HG03175 (cell line): ENCODE data around the gene PLEKHG4B.
"Not testable (repeated sequence)": the region's sequence is repeated elsewhere in the genome, so short reads cannot be mapped to it uniquely, and the experiment has no call there.

Experiments
- ATAC-seq: cut with Tn5 transposase; IDR thresholded peaks from one replicate; pipeline ENCODE4 v1.9.1; 2021; ENCODE audit warnings: mild to moderate bottlenecking, moderate library complexity; ENCODE audit not compliant: unreplicated experiment

PLEKHG4B gene

DNA sequence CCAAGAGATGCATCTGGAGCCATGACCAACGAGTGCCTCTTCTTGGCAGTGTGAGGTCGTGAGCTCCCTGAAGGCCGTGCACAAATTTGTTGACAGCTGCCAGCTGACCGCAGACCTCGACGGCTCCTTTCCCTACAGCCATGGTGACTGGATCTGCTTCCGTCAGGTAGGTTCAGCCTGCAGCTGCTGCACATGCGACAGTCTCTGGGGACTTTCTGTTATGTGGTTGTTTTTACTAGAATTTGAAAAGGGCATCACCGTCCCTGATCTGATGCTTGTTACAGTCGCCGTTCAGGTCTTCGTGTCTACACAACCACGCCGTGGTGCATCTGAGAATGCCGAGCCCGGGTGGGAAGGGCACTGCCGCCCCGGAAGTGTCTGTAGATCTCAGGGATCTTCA is 62.9 kb downstream of the PLEKHG4B start:
- ATAC-seq = no peak

DNA sequence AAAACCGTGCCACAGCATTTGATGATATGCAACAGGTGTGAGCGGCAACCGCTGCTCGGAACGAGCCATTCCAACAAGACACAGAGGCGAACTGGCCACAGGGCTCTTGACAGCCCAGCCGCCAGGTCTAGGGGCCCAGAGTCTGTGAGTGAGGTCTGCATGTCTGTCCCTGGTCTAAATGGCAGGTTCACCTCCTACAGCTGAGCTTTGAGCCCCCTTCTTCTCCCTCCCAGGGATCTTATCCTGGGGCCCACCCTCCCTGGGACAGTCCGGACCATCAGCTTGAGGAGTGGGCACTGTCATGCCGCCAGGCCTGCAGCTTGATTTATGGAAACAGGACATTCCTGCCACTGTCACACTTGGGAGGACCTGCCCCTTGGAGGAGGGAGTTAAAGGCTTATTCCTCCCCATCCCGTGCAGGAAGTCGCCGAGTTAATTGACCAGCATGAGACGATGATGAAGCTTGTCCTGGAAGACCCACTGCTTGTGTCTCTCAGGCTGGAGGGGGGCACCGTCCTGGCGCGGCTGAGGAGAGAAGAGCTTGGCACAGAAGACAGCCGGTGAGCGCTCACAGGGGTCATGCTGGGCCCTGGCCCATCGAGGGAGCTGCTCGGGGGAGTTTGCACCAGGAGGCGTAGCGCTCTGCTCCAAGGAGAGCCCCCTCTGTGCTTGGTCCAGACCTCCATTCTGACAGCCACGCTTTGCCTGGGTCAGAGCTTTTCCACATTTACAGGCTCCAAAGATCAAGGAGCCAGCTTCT is 63.9 kb downstream of the PLEKHG4B start:
- ATAC-seq = no peak

DNA sequence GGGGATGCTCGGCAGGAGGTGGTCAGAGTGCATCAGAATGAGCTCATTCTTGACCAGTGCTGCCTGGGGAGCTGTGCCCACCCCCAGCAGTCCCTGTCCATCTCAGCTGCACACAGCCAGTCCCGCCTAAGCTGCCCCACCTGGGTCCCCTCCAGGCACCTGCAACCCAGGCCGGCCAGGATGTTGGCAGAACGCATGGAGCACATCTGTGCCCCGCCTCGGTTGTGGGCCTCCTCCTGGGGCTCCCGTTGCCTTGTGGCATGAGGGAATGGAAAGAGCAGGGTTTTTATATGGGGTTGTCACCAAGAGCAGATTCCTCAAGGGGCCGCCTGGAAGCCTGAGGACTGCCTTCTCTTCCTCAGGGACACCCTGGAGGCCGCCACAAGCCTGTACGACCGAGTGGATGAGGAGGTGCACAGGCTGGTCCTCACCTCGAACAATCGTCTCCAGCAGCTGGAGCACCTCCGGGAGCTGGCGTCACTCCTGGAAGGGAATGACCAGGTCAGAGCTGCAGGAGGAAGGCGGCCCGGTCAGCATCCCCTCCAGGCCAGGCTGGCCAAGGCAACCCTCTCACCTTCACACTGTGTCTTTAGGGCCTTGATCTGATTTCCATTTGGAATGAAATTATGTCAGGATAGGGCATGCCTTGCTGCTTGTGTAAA is 64.6 kb downstream of the PLEKHG4B start:
- ATAC-seq = no peak

DNA sequence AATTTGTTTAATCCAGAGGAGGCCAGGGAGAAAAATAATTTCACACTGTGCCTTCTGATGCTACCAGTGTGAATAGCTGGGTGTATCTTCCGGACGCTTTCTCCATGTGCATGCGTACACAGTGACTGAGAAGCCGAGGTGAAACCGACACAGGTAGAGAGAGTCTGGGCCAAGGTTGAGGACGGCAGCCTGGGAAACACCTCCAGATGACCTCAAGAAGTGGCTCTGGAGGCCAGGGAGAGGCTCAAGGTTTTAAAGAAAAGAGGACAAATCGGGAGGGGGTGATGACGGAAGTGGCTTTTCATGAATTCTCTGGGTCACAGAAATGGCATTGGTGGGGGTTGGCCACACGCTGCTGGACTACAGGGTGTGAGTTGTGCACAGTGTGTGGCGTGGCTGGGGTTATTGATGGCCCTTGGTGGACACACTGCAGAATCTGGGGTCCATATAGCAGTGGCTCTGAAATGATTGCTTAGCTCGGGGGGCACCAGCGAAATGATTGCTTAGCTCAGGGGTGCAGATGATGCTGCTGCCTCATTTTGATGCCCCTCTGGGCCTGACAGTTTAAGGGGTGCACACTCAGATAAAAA is 65.3 kb downstream of the PLEKHG4B start:
- no peak for ATAC-seq

DNA sequence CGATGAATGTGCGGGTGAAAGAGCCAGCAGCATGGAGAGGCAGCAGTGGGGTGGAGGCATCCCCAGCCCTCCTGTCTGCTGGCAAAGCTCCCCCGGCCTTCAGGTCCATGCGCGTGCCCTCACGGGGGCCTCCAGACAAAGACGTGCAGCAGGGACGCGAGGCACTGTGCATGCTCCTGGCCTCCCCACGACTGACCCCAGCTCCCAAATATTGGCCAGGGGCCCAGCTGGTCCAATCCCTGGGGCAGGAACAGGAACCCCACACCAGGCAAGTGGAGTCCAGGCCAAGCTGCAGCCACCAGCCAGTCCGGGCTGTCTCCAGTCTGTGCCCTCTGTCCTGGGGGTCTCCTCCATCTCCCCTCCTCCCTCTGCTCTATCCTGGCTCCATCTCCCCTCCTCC is 65.8 kb downstream of the PLEKHG4B start:
- ATAC-seq = no peak

DNA sequence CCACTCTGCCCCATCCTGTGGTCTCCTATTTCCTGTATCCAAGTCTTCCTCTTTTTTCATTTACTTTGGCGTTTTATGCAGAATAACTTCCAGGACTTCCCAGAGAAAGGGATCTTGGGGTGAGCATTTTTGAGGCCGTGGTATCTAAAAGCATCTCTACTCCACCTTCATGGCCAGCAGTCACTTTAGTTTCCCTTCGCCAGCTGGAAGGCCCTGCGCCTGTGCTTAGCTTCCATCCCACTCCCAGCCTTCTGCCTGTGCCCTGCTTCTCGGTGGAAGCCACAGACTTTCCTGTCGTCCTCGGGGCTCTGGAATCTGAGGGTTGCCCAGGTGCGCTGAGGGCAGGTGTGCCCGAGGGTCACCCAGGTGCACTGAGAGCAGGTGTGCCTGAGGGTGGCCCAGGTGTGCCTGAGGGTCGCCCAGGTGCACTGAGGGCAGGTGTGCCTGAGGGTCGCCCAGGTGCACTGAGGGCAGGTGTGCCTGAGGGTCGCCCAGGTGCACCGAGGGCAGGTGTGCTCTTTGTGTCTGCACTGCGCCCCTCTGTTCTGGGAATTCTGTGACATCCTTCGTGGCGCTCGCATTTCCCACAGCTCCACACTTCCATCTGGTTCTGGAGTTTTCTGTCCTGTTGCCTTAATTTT is 67.0 kb downstream of the PLEKHG4B start:
- no peak for ATAC-seq

DNA sequence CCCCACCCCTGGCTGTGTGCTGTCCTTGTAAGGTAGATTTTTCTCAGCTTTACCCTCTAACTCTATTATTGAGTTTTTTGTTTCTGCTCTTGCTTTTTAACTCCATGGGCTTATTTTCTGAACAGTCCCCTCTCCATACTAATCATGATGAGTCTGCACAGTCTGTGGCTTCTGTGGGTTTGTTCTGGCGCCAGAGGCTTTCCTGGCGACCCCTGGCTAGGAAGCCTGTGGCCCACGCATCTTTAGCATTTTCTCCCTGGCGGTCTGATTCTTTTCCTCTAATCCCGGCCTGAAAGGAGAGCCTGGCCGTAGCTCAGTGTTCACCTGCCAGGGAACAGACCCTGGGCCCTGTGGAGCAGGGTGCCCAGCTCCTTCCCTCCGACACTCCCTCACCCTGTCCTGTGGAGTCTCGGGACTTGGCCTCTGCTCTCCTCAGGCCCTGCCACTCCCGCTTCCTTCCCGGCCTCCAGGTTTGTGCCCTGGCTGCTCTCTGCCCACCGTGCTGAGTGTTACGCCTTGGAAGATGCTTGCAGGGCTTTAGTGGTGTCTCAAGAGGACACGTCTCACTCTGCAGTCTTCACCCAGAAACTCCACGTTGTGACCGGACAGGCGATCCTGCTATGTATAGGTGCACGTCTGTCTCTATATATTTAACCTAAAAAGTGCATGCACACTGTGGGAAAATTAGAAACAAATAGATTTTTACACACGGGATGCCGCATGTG is 67.6 kb downstream of the PLEKHG4B start:
- no peak for ATAC-seq

DNA sequence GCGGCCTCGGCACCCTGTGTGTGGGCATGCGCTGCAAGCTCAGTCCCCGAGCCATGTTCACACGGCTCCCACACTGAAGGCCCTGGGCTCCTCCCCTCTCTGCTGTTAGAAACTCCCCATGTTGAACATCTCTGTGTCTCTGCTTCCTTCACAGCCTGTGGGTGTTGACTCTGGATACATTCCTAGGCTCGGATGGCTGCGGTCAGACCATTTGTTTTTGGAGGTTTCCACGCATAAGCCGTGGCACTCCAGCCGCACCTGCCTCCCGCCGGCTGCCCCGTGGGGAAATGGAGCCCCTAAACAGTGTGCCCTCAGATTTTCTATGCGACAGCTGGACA is 68.2 kb downstream of the PLEKHG4B start:
- ATAC-seq = no peak

DNA sequence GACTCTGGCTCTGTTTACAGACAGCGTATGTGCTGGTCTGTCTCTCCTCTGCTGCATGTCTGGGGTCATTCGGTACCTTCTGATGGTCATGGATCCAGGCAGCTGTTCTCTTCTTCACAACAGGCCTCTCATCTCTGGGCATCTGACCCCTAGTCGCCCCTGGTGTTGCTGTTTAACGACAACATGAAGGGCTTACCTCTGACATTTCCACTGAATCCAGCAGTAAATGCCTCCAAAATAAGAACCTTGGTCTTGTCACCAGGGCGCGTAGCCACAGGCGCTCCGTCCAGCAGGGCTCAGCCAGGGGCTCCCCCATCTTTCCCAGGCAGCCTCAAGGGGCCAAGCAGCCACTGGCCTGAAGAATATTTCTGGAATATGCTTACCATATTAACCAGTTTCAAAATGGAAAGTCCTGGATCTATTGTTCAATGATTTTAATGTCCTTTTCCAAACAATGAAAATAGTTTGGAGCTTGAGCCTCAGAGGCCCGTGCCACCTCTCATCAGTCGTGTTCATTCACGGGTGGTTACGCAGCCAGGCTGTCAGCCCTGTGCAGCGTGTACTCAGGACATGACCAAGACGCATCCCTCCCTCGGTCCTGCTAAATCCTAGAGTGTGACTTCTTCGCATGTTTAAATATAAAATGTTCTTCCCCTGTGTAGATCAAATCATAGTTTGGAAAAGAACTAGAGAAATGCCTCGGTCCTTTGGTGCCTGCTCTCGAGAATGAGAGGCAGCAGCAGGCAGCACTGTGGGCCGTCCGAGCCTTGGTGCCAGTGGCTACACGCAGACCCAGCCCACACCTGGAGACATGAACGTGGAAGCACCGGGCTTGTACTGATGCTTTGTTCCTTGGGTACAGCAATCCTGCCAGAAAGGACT is 69.2 kb downstream of the PLEKHG4B start:
- no peak for ATAC-seq

DNA sequence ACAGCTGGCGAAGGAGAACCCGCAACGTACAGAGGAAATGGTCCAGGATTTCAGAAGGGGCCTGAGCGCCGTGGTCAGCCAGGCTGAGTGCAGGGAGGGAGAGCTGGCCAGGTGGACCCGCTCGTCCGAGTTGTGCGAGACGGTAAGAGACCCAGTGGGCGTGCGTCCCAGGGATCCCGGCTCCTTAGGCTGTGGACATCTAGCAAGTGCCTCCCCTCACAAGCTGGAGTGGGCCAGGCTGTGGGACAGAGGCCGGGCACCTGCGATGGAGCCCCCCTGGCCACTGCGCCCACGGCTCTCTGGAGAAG is 69.8 kb downstream of the PLEKHG4B start:
- ATAC-seq = no peak

DNA sequence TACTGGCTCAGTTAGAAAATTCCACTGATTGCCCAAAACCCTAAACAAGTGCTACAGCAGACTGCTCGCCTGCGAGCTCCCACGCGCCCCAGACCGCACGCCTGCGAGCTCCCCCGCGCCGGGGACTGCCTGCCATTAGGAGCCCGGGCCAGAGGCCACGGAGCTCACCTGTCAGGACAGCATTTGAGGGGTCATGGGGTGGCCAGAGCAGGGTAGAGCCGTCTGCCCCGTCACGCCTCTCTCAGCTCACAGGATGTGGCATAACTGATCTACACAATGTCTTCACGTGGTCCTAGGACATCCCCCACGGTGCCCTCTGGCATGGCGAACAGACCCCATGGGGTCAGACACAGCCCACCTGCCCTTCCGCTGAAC is 70.2 kb downstream of the PLEKHG4B start:
- ATAC-seq = no peak

DNA sequence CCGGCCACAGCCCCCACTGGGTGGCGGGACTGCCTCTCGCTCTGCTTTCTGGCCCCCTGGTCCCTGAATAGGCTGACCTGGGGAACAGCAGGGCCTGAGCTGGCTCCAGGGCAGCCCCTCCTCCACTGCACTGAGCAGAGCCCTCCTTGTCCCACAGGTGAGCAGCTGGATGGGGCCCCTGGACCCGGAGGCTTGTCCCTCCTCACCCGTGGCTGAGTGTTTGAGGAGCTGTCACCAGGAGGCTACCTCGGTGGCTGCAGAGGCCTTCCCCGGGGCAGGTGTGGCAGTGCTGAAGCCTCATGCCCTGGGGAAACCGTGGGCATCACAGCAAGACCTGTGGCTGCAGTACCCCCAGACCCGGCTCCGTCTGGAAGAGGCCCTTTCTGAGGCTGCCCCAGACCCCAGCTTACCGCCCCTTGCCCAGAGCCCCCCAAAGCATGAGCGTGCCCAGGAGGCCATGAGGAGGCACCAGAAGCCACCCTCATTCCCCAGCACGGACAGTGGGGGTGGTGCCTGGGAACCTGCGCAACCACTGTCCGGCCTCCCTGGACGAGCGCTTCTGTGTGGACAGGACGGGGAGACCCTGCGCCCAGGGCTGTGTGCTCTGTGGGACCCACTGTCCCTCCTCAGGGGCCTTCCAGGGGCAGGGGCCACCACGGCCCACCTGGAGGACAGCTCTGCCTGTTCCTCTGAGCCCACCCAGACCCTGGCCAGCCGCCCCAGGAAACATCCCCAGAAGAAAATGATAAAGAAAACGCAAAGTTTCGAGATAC is 70.8 kb downstream of the PLEKHG4B start:
- ATAC-seq = no peak

DNA sequence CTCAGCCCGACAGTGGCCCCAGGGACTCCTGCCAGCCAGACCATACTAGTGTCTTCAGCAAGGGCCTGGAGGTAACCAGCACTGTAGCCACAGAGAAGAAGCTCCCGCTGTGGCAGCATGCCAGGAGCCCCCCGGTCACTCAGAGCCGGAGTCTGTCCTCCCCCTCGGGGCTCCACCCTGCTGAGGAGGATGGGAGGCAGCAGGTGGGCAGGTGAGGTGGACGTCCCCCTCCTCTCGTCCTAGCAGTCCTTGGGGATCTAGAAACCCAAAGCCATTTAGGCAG is 71.3 kb downstream of the PLEKHG4B start:
- ATAC-seq = no peak

DNA sequence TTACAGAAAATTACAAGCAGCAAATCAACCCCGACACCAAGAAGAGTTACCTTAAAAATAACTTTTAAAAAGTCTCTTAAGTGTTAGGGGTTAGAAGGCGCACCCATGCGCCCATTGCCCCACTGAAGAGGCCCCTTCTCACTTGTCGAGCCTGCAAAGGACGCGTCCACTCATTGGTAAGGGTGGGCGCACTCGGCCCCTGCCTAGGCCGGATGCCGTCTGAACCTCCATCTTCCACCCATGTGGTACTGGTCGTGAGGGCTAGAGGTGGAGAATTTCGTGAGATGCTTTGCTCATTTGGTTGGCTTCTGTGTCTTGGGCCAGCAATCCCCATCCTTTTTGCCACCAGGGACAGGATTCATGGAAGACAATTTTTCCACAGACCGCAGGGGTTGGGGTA is 71.9 kb downstream of the PLEKHG4B start:
- ATAC-seq = no peak

DNA sequence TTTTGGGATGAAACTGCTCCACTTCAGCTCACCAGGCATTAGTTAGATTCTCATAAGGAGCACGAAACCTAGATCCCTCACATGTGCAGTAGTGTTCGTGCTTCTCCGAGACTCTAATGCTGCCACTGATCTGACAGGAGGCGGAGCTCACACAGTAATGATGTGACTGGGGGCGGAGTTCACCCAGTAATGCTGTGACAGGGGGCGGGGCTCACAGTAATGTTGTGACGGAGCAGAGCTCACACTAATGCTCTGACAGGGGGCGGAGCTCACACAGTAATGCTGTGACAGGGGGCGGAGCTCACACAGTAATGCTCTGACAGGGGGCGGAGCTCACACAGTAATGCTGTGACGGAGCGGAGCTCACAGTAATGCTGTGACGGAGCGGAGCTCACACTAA is 72.3 kb downstream of the PLEKHG4B start:
- no peak for ATAC-seq

DNA sequence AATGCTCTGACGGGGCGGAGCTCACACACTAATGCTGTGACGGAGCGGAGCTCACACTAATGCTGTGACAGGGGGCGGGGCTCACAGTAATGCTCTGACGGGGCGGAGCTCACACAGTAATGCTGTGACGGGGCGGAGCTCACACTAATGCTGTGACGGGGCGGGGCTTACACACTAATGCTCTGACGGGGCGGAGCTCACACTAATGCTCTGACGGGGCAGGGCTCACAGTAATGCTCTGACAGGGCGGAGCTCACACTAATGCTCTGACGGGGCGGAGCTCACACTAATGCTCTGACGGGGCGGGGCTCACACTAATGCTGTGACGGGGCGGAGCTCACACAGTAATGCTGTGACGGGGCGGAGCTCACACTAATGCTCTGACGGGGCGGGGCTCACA is 72.8 kb downstream of the PLEKHG4B start:
- ATAC-seq = not testable (repeated sequence)

DNA sequence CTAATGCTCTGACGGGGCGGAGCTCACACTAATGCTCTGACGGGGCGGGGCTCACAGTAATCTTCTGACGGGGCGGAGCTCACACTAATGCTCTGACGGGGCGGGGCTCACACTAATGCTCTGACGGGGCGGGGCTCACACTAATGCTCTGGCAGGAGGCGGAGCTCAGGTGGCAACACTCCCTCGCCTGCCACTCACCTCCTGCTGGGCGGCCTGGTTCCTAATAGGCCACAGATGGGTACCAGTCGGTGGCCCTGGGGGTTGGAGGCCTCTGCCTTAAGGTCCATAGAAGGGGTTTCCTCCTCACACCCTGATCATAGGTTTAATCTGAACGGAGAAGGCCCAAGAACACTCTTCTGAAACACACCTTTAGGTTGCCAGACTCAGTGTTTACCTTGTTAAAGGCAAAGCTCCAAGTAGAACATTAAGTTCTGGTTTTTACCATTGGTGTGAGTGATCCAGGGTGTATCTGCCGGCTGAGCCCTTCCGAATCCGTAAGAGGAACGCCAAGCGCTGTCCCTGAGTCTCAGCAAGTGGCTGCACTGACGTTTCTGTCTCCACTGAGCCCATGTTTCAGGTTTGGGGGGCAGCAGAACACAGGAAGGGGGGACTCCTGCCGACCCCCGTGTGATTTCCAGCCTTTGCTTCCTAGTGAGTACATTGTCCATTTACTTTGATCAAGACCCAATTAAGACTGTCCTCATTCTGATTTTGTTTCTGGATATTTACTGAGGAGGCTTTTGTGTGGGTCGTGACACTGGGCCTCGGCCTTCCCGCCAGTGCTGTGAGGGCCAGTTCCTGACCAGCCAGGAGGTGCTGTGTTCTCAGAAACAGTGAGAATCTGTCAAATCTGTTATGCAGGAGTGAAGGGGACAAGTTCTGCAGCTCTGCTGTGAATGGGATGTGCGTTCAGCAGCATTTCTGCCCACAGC is 74.7 kb downstream of the PLEKHG4B start:
- no peak for ATAC-seq

DNA sequence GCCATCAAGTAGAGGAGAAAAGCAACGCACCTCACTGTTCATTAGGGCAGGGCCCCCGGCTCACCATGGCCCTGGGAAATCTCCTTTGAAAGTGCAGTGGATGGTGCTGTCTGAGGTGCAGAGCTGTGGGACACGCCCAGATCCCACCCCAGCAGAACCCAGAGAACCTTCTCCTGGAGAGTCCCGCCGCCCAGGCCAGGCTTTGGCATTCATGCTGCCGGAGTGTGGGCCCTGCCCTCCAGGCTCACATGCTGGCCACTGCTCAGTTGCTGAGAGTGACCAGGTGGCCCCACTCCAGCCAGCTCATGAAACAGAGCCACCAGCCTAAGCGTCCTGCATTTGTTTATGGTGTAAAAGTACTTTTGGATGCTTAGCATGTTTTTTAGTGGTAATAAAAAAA is 75.5 kb downstream of the PLEKHG4B start:
- no peak for ATAC-seq
